Measurements from ENCODE around the gene MED28.

DNA sequence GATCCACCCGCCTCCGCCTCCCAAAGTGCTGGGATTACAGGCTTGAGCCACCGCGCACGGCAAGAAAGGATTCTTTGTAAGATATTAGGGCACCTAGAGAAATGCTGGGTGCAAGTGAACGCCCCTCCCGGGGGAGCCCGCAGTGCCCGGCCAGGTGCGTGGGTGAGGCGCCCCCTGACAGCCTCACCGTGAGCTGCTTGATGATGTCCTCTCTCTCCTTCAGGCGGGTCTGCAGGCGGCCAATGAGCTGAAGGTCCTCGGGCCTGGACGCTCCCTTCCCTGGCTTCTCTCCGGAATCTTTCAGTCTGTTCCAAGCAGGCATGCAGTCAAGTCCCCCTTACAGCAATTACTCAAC, 21.9 kb downstream of the MED28 start:
- TF ChIP-seq EP300 (conservative IDR thresholded peaks at IDR 0.05; ENCODE audit: poor library complexity, severe bottlenecking) (no peak), TAF1 (IDR thresholded peaks at IDR 0.05; ENCODE audit: low read depth) (no peak), POLR2AphosphoS5 (IDR thresholded peaks at IDR 0.05) (no peak), EZH2 (IDR thresholded peaks at IDR 0.05; ENCODE audit: borderline replicate concordance, insufficient read depth, low read length, poor library complexity, severe bottlenecking) (no peak), RAD21 (conservative IDR thresholded peaks at IDR 0.05) (no peak)
- TF ChIP-seq, protein P1, sequence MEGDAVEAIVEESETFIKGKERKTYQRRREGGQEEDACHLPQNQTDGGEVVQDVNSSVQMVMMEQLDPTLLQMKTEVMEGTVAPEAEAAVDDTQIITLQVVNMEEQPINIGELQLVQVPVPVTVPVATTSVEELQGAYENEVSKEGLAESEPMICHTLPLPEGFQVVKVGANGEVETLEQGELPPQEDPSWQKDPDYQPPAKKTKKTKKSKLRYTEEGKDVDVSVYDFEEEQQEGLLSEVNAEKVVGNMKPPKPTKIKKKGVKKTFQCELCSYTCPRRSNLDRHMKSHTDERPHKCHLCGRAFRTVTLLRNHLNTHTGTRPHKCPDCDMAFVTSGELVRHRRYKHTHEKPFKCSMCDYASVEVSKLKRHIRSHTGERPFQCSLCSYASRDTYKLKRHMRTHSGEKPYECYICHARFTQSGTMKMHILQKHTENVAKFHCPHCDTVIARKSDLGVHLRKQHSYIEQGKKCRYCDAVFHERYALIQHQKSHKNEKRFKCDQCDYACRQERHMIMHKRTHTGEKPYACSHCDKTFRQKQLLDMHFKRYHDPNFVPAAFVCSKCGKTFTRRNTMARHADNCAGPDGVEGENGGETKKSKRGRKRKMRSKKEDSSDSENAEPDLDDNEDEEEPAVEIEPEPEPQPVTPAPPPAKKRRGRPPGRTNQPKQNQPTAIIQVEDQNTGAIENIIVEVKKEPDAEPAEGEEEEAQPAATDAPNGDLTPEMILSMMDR (IDR thresholded peaks at IDR 0.05; ENCODE audit: poor library complexity, severe bottlenecking) = no peak
